HepG2 (cell line): ENCODE results near the gene GAL3ST2. TPM values are rescaled to one million over a fixed set of nuclear protein-coding genes. Genes with fewer than 3 reads are reported as not detected.

Experiments
- ATAC-seq: fragments of 200-7000 bp; cut with Tn5 transposase; 3 replicates; pipeline ENCODE4 v1.9.1; 2020; ENCODE audit warnings: mild to moderate bottlenecking, moderate library complexity
- BruUV-seq: library from RNA; stranded (reverse); fragments of 400-500 nt; replicated peaks from 2 replicates; lab custom pipeline; 2021; lab: Mats Ljungman, UMichigan
- CTCF ChIA-PET: fragments of 300-600 bp; formaldehyde crosslinking; extraction: SDS; loops from one replicate; lab custom pipeline; 2021; ENCODE audit warnings: low total read pairs, inconsistent platforms, low intra/inter-chr PET ratio; lab: Yijun Ruan, JAX
- POLR2A ChIA-PET: fragments of 350-600 bp; sonication (Branson Sonifier 250); formaldehyde crosslinking; loops from one replicate; lab custom pipeline; 2020; ENCODE audit warnings: antibody characterized with exemption, inconsistent platforms; lab: Yijun Ruan, JAX
- DNase-seq: peaks from one replicate; pipeline ENCODE4 v3.0.0-alpha.2; 2015; ENCODE audit warnings: low spot score
- FAIRE-seq: peaks from 3 replicates; lab custom pipeline; 2011; peaks lifted over from hg19 to GRCh38; lab: Jason Lieb, UNC
- H2AFZ ChIP-seq: one replicate; pipeline ENCODE4 v1.6.1; 2011; ENCODE audit warnings: low read length, inconsistent platforms
- H3K27ac ChIP-seq: fragments of 300-600 bp; 3 replicates; pipeline ENCODE4 v1.8.0; 2011; ENCODE audit warnings: mixed run types, mild to moderate bottlenecking, mixed read lengths, low read length, inconsistent platforms; ENCODE audit not compliant: insufficient read depth; ENCODE audit errors: extremely low read length
- H3K27me3 ChIP-seq, 2 experiments: fragments of 200-600 bp in 1 of 2; 2 replicates in 1 of 2; 3 replicates in 1 of 2; pipeline versions ENCODE4 v1.6.0 to v1.8.0; 2011; ENCODE audit warnings: low read length in 2 of 2, mild to moderate bottlenecking in 2 of 2, moderate library complexity in 2 of 2, inconsistent platforms in 1 of 2; ENCODE audit not compliant: insufficient read depth in 2 of 2, control insufficient read depth in 1 of 2
- H3K36me3 ChIP-seq, 2 experiments: fragments of 200-600 bp in 1 of 2; replicated peaks in 1 of 2; 2 replicates in 1 of 2; 3 replicates in 1 of 2; pipeline versions ENCODE4 v1.5.1 to v1.8.0; 2011; ENCODE audit warnings: low read length in 2 of 2, inconsistent platforms in 1 of 2; ENCODE audit not compliant: insufficient read depth in 2 of 2, control insufficient read depth in 1 of 2
- H3K4me1 ChIP-seq: 2 replicates; pipeline ENCODE4 v1.5.1; 2012; ENCODE audit warnings: low read length, inconsistent platforms; ENCODE audit not compliant: insufficient read depth
- H3K4me2 ChIP-seq: 2 replicates; pipeline ENCODE4 v1.6.0; 2011; ENCODE audit warnings: low read depth, low read length, inconsistent platforms
- H3K4me3 ChIP-seq, 3 experiments: fragments of 200-600 bp in 1 of 3; sonication (generic), shearing (Covaris generic) in 1 of 3; replicated peaks in 1 of 3; 2 replicates each; pipeline ENCODE4 v1.5.1; 2011 to 2016; ENCODE audit warnings: low read length in 3 of 3, inconsistent platforms in 2 of 3, low read depth in 2 of 3, mild to moderate bottlenecking in 2 of 3, control low read depth in 1 of 3, mixed read lengths in 1 of 3; ENCODE audit not compliant: insufficient read depth in 1 of 3
- H3K79me2 ChIP-seq: one replicate; pipeline ENCODE4 v1.6.1; 2011; ENCODE audit warnings: low read length, inconsistent platforms; ENCODE audit not compliant: insufficient read depth
- H3K9ac ChIP-seq: 2 replicates; pipeline ENCODE4 v1.6.0; 2011; ENCODE audit warnings: mild to moderate bottlenecking, low read depth, low read length, inconsistent platforms; ENCODE audit not compliant: insufficient read depth
- H3K9me3 ChIP-seq: 2 replicates; pipeline ENCODE4 v1.5.1; 2012; ENCODE audit warnings: mild to moderate bottlenecking, low read length
- H4K20me1 ChIP-seq: 2 replicates; pipeline ENCODE4 v1.6.0; 2011; ENCODE audit warnings: inconsistent platforms, mild to moderate bottlenecking, low read length, moderate library complexity; ENCODE audit not compliant: insufficient read depth
- SALL1 ChIP-seq: sonication (generic); formaldehyde crosslinking; IDR thresholded peaks from 2 replicates; pipeline ENCODE4 v1.8.0; 2022; ENCODE audit warnings: mild to moderate bottlenecking, missing genetic modification reagents
- ZFY ChIP-seq: sonication (generic); formaldehyde crosslinking; IDR thresholded peaks from 2 replicates; pipeline ENCODE4 v1.4.0; 2020; ENCODE audit warnings: missing genetic modification reagents
- ZNF687 ChIP-seq: sonication (generic); formaldehyde crosslinking; IDR thresholded peaks from 2 replicates; pipeline ENCODE4 v1.5.1; 2020; ENCODE audit warnings: mild to moderate bottlenecking, missing genetic modification reagents, moderate library complexity
- WGBS: methylation state at CpG from one replicate; pipeline ENCODE4 v1.1.6; 2017; ENCODE audit warnings: low lambda C conversion rate; 5-methylcytosine and 5-hydroxymethylcytosine counted together
- in situ Hi-C: cut with HindIII; loops from 2 replicates; pipeline ENCODE4 v1.10.0; 2017; ENCODE audit warnings: low pct_unique_long_range_greater_than_20kb; ENCODE audit not compliant: extremely low pct_ligation_motif_present
- intact Hi-C: fragments of 100-400 bp; cut with micrococcal nuclease; formaldehyde crosslinking; loops from one replicate; pipeline ENCODE4 v1.10.0; 2022; ENCODE audit not compliant: unreplicated experiment
- polyA plus RNA-seq, 8 experiments: library from polyadenylated mRNA; depleted of rRNA in 3 of 8; stranded (reverse) in 7 of 8; unstranded in 1 of 8; fragments of >200 nt; fragmentation: Illumina TruSeq in 4 of 8; extraction: Trizol in 4 of 8; gene quantifications; 2 replicates each; pipeline versions ENCODE4 v1.2.1 to v1.2.3, GENCODE V29; 2011 to 2016; ENCODE audit warnings: low read depth in 4 of 8, missing spikeins in 1 of 8, mixed read lengths in 1 of 8; ENCODE audit not compliant: insufficient read depth in 1 of 8
- total RNA-seq, 5 experiments: library from RNA; depleted of rRNA; stranded (reverse); fragments of >200 nt; fragmentation: Illumina TruSeq; extraction: Trizol; gene quantifications; 2 replicates each; pipeline ENCODE4 v1.2.3, GENCODE V29; 2016; ENCODE audit warnings: low read depth in 1 of 5

GAL3ST2 gene
- total and polyA plus RNA-seq, 2 of the 13 experiments (the other 11 are each of a cell fraction or from before 2014, with no cell fraction given) = 0.17 to 0.20 TPM

GRCh38 chr2:241841181-241842066 is 64.8 kb downstream of the GAL3ST2 start:
- intact Hi-C loops = no loop called here
- no peak for DNase-seq
- Histone ChIP-seq H3K27ac (no peak overlapping the region), H3K9ac (no peak overlapping the region), H3K27me3 (peaks cover 16 to 68% of the 10 kb centered on the region in 2 experiments), H3K79me2 (no peaks in the 10 kb centered on the region), H3K9me3 (no peaks in the 10 kb centered on the region), H3K36me3 (no peaks in the 10 kb centered on the region), H2AFZ (no peak overlapping the region), H3K4me1 (peaks cover 27% of the 10 kb centered on the region), H3K4me2 (0 out of 2 replicates have a peak overlapping the region, but pooled peaks have one; percentile 9), H3K4me3 (peak overlapping the region in 1 of 3 experiments; percentile 27; a peak in 1 of 6 replicates), H4K20me1 (no peaks in the 10 kb centered on the region; the same call in 1 of the 2 replicates)
- no peak for FAIRE-seq
- in situ Hi-C loops = no loop called here
- whole genome bisulfite sequencing = 48% methylated on average over 26 of the region's 28 CpGs
- ChIA-PET POLR2A (interaction anchor here (0.8 to 0.9 kb wide), 3 partner anchors 32 to 70 kb away, joined by 3 to 4 read pairs (median 3); partner anchors contain the start of gene NEU4), CTCF (no interaction called here)
- no peak for TF ChIP-seq SALL1 (CRISPR knock-in tag)
- TF ChIP-seq ZFY (CRISPR knock-in tag) = 0 out of 2 replicates have a peak, but pooled peaks have one; percentile 5
- TF ChIP-seq ZNF687 (CRISPR knock-in tag) = peak; percentile 36
- peak; percentile 15; the same call in 1 of the 3 replicates for ATAC-seq
- BruUV-seq = no TSS peak
